AG10803 (cell line): ENCODE data around the gene VEPH1.
A peak's percentile ranks its signal among the peaks of the same experiment; 100 is the strongest.

Experiments
- DNase-seq: peaks from one replicate; pipeline ENCODE4 v3.0.0; 2010; ENCODE audit warnings: low read depth
- H3K4me3 ChIP-seq: 2 replicates; pipeline ENCODE4 v1.5.1; 2011; ENCODE audit warnings: mild to moderate bottlenecking, low read length, control low read depth
- CTCF ChIP-seq: conservative IDR thresholded peaks from 2 replicates; pipeline ENCODE4 v1.5.1; 2011; ENCODE audit warnings: mild to moderate bottlenecking, low read length, control low read depth, inconsistent platforms

Gene VEPH1

GRCh38 chr3:157418104-157418503 lies 85.1 kb downstream of the VEPH1 start:
- no peak for TF ChIP-seq CTCF
- H3K4me3 ChIP-seq = no peak overlapping the region
- no peak for DNase-seq

GRCh38 chr3:157417247-157417646 lies 86.0 kb downstream of the VEPH1 start:
- TF ChIP-seq CTCF = no peak
- H3K4me3 ChIP-seq = no peak overlapping the region
- DNase-seq = peak; percentile 38

GRCh38 chr3:157416347-157417087 lies 86.7 kb downstream of the VEPH1 start:
- DNase-seq = no peak
- H3K4me3 ChIP-seq = no peak overlapping the region
- no peak for TF ChIP-seq CTCF

- H3K4me3 ChIP-seq = no peak overlapping the region
- TF ChIP-seq CTCF = no peak
- DNase-seq = no peak
Observed at GRCh38 chr3:157414861-157415260, 88.4 kb downstream of the VEPH1 start.

- DNase-seq = no peak
- H3K4me3 ChIP-seq = no peak overlapping the region
- no peak for TF ChIP-seq CTCF
Observed at GRCh38 chr3:157412323-157412855, 90.8 kb downstream of the VEPH1 start.

GRCh38 chr3:157410945-157411344 lies 92.3 kb downstream of the VEPH1 start:
- DNase-seq = no peak
- no peak overlapping the region for H3K4me3 ChIP-seq
- TF ChIP-seq CTCF = no peak

- no peak overlapping the region for H3K4me3 ChIP-seq
- DNase-seq = no peak
- no peak for TF ChIP-seq CTCF
Observed at GRCh38 chr3:157409516-157409915, 93.7 kb downstream of the VEPH1 start.
